Measurements from ENCODE around the gene GABRB1.

Gene GABRB1

DNA sequence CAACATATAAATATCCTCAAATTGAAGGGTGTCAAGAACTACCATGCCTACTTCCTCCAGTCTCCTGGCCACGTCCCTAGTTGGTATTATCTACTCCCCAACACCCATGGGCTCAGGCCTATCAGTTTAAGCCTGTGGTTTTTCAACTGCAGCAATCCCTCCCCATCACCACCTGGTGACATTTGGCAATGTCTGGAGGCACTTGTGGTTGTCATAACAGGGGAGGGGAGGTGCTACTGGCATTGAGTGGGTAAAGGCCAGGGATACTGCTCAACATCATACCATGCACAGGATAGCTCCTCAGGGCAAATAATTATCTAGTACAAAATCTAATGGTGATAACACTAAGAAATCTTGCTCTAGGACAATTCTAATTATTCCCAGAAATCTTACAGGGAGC is 336.8 kb downstream of the GABRB1 start:
- no peaks in the 10 kb centered on the region for H3K79me2 ChIP-seq (ENCODE audit: insufficient read depth, low read length)
- no peak for TF ChIP-seq EZH2 (IDR thresholded peaks at IDR 0.05; ENCODE audit: borderline replicate concordance, low read depth, low read length, severe bottlenecking)
- peak; percentile 14 for DNase-seq
- ATAC-seq (ENCODE audit: insufficient read depth, low read depth) = peak; percentile 66
- H3K27me3 ChIP-seq (ENCODE audit: insufficient read depth, low read length, poor library complexity) = peaks cover 11% of the 10 kb centered on the region
- H2AFZ ChIP-seq (ENCODE audit: low read depth, low read length) = no peak overlapping the region
- H3K27ac ChIP-seq (ENCODE audit: low read length) = no peak overlapping the region
- no peak overlapping the region for H3K4me2 ChIP-seq (ENCODE audit: insufficient read depth, low read length)
- no peak overlapping the region for H3K4me3 ChIP-seq (ENCODE audit: low read depth in 1 of 2, low read length in 2 of 2)
- H3K9me3 ChIP-seq (ENCODE audit: insufficient read depth, low read length, severe bottlenecking) = no peaks in the 10 kb centered on the region
- H4K20me1 ChIP-seq (ENCODE audit: insufficient read depth, low read length) = no peaks in the 10 kb centered on the region
- H3K9ac ChIP-seq (ENCODE audit: low read depth, low read length) = no peak overlapping the region
- H3K36me3 ChIP-seq (ENCODE audit: insufficient read depth, low read length) = no peaks in the 10 kb centered on the region
- 0 out of 2 replicates have a peak, but pooled peaks cover 4% of the 10 kb centered on the region for H3K4me1 ChIP-seq (ENCODE audit: insufficient read depth, low read length)

DNA sequence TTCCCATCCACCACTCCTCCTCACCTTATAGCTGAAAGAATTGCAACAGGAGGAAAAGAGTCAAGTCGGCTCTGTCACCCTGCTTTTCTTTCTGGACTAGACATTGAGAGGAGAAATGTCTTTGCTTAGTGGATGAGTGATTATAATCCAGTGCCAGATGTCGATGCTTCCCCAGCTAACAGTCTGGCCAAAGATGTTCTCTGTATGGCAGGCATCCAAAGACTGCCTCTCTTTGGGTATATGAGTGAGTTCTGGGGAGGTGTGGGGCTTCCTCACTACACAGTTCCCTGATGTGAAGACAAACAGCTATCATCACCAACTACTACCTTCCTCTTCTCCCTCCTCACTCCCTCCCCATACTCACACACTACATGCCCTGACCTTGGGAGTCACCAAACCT is 341.2 kb downstream of the GABRB1 start:
- no peak for TF ChIP-seq EZH2 (IDR thresholded peaks at IDR 0.05; ENCODE audit: borderline replicate concordance, low read depth, low read length, severe bottlenecking)
- TF ChIP-seq, protein P1, sequence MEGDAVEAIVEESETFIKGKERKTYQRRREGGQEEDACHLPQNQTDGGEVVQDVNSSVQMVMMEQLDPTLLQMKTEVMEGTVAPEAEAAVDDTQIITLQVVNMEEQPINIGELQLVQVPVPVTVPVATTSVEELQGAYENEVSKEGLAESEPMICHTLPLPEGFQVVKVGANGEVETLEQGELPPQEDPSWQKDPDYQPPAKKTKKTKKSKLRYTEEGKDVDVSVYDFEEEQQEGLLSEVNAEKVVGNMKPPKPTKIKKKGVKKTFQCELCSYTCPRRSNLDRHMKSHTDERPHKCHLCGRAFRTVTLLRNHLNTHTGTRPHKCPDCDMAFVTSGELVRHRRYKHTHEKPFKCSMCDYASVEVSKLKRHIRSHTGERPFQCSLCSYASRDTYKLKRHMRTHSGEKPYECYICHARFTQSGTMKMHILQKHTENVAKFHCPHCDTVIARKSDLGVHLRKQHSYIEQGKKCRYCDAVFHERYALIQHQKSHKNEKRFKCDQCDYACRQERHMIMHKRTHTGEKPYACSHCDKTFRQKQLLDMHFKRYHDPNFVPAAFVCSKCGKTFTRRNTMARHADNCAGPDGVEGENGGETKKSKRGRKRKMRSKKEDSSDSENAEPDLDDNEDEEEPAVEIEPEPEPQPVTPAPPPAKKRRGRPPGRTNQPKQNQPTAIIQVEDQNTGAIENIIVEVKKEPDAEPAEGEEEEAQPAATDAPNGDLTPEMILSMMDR (IDR thresholded peaks at IDR 0.05; ENCODE audit: borderline replicate concordance, extremely low read depth, low read length, poor library complexity, severe bottlenecking) = no peak
- Histone ChIP-seq H3K4me1 (ENCODE audit: insufficient read depth, low read length) (0 out of 2 replicates have a peak, but pooled peaks cover 4% of the 10 kb centered on the region), H3K27me3 (ENCODE audit: insufficient read depth, low read length, poor library complexity) (no peaks in the 10 kb centered on the region), H2AFZ (ENCODE audit: low read depth, low read length) (no peak overlapping the region), H3K4me3 (ENCODE audit: low read depth in 1 of 2, low read length in 2 of 2) (no peak overlapping the region), H3K79me2 (ENCODE audit: insufficient read depth, low read length) (no peaks in the 10 kb centered on the region), H3K9me3 (ENCODE audit: insufficient read depth, low read length, severe bottlenecking) (no peaks in the 10 kb centered on the region), H3K4me2 (ENCODE audit: insufficient read depth, low read length) (no peak overlapping the region), H3K9ac (ENCODE audit: low read depth, low read length) (no peak overlapping the region), H3K27ac (ENCODE audit: low read length) (no peak overlapping the region), H4K20me1 (ENCODE audit: insufficient read depth, low read length) (no peaks in the 10 kb centered on the region), H3K36me3 (ENCODE audit: insufficient read depth, low read length) (no peaks in the 10 kb centered on the region)
- ATAC-seq (ENCODE audit: insufficient read depth, low read depth) (no peak), DNase-seq (no peak)

DNA sequence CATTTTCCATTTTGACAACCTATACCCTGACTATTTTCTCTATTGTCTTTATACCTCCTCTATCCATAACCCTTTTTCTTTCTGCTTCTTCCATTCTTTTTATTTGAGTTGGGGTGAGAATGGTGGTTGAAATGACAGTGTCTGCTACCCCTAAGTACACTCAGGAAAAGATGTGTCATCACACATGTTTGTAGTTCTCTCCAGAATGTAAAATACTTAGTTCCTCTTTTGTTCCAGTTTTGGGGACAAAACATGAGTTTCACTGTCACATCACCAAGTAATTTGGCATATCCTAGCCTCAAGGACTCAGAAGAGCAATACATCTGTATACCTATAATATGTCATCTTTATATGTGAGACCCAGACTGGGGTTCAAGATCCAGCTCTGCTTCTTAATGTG is 341.8 kb downstream of the GABRB1 start:
- 0 out of 2 replicates have a peak, but pooled peaks cover under 1% of the 10 kb centered on the region for H3K4me1 ChIP-seq (ENCODE audit: insufficient read depth, low read length)
- no peaks in the 10 kb centered on the region for H3K27me3 ChIP-seq (ENCODE audit: insufficient read depth, low read length, poor library complexity)
- H3K36me3 ChIP-seq (ENCODE audit: insufficient read depth, low read length) = no peaks in the 10 kb centered on the region
- H3K4me2 ChIP-seq (ENCODE audit: insufficient read depth, low read length) = no peak overlapping the region
- H3K27ac ChIP-seq (ENCODE audit: low read length) = no peak overlapping the region
- DNase-seq (no peak), ATAC-seq (ENCODE audit: insufficient read depth, low read depth) (no peak)
- H3K79me2 ChIP-seq (ENCODE audit: insufficient read depth, low read length) = no peaks in the 10 kb centered on the region
- no peak overlapping the region for H3K9ac ChIP-seq (ENCODE audit: low read depth, low read length)
- H2AFZ ChIP-seq (ENCODE audit: low read depth, low read length) = no peak overlapping the region
- H3K9me3 ChIP-seq (ENCODE audit: insufficient read depth, low read length, severe bottlenecking) = no peaks in the 10 kb centered on the region
- TF ChIP-seq EZH2 (IDR thresholded peaks at IDR 0.05; ENCODE audit: borderline replicate concordance, low read depth, low read length, severe bottlenecking) = no peak
- TF ChIP-seq, protein P1 (IDR thresholded peaks at IDR 0.05; ENCODE audit: borderline replicate concordance, extremely low read depth, low read length, poor library complexity, severe bottlenecking) = no peak
- no peak overlapping the region for H3K4me3 ChIP-seq (ENCODE audit: low read depth in 1 of 2, low read length in 2 of 2)
- no peaks in the 10 kb centered on the region for H4K20me1 ChIP-seq (ENCODE audit: insufficient read depth, low read length)

DNA sequence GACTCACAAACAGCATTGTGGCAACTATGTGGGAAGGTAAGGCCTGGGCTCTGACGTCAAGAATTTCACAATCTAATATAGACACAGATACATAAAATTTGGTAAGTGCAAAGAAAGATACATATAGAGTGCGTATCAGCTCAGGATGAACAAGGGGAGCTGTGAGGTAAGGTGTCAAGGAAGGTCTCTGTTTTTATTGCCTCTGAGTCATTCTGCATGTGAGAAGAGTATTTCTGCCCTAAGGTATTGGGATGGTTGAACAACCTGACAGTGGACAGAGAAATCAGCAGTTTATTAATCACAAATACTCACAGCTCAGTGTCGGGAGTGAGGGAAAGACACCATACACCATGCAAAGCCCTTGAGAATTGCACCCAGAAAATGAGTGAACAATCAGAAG is 342.3 kb downstream of the GABRB1 start:
- Histone ChIP-seq H3K36me3 (ENCODE audit: insufficient read depth, low read length) (no peaks in the 10 kb centered on the region), H3K9me3 (ENCODE audit: insufficient read depth, low read length, severe bottlenecking) (no peaks in the 10 kb centered on the region), H3K79me2 (ENCODE audit: insufficient read depth, low read length) (no peaks in the 10 kb centered on the region), H2AFZ (ENCODE audit: low read depth, low read length) (no peak overlapping the region), H3K4me1 (ENCODE audit: insufficient read depth, low read length) (no peaks in the 10 kb centered on the region), H3K4me2 (ENCODE audit: insufficient read depth, low read length) (no peak overlapping the region), H3K9ac (ENCODE audit: low read depth, low read length) (no peak overlapping the region), H3K27me3 (ENCODE audit: insufficient read depth, low read length, poor library complexity) (no peaks in the 10 kb centered on the region), H3K4me3 (ENCODE audit: low read depth in 1 of 2, low read length in 2 of 2) (no peak overlapping the region), H4K20me1 (ENCODE audit: insufficient read depth, low read length) (no peaks in the 10 kb centered on the region), H3K27ac (ENCODE audit: low read length) (no peak overlapping the region)
- ATAC-seq (ENCODE audit: insufficient read depth, low read depth) (no peak), DNase-seq (no peak)
- TF ChIP-seq, protein P1 (IDR thresholded peaks at IDR 0.05; ENCODE audit: borderline replicate concordance, extremely low read depth, low read length, poor library complexity, severe bottlenecking) = no peak
- no peak for TF ChIP-seq EZH2 (IDR thresholded peaks at IDR 0.05; ENCODE audit: borderline replicate concordance, low read depth, low read length, severe bottlenecking)

Data from DND-41 (cell line).